ENCODE results near the gene KCNN4. TPM values are rescaled to one million over a fixed set of nuclear protein-coding genes. Genes with fewer than 3 reads are reported as not detected.

KCNN4 gene
- total and polyA plus RNA-seq, 2 of the 13 experiments (the other 11 are each of a cell fraction or from before 2014, with no cell fraction given) = 0.13 to 0.25 TPM

- no peak for DNase-seq (ENCODE audit: low spot score)
- Histone ChIP-seq H3K27ac (ENCODE audit: extremely low read length, insufficient read depth, low read length) (no peak overlapping the region), H3K4me1 (ENCODE audit: insufficient read depth, low read length) (peaks cover 45% of the 10 kb centered on the region), H4K20me1 (ENCODE audit: insufficient read depth, low read length) (no peaks in the 10 kb centered on the region), H3K4me3 (replicated peaks in 1 of 3; ENCODE audit: insufficient read depth in 1 of 3, low read depth in 2 of 3, low read length in 3 of 3) (no peak overlapping the region), H3K9me3 (ENCODE audit: low read length) (no peaks in the 10 kb centered on the region), H3K4me2 (ENCODE audit: low read depth, low read length) (no peak overlapping the region), H2AFZ (ENCODE audit: low read length) (no peak overlapping the region), H3K79me2 (ENCODE audit: insufficient read depth, low read length) (no peaks in the 10 kb centered on the region), H3K36me3 (replicated peaks in 1 of 2; ENCODE audit: control insufficient read depth in 1 of 2, insufficient read depth in 2 of 2, low read length in 2 of 2) (no peaks in the 10 kb centered on the region), H3K27me3 (ENCODE audit: control insufficient read depth in 1 of 2, insufficient read depth in 2 of 2, low read length in 2 of 2) (peaks cover 1 to 8% of the 10 kb centered on the region in 2 experiments; a peak in 3 of 5 replicates), H3K9ac (ENCODE audit: insufficient read depth, low read depth, low read length) (no peak overlapping the region)
- POLR2A ChIA-PET = no interaction called here
- FAIRE-seq = no peak
- BruUV-seq (replicated peaks) = no TSS peak
- CTCF ChIA-PET (ENCODE audit: low intra/inter-chr PET ratio, low total read pairs) = no interaction called here
- TF ChIP-seq SMARCC2 (IDR thresholded peaks at IDR 0.05) (no peak), ZNF496 (CRISPR knock-in tag; IDR thresholded peaks at IDR 0.05; ENCODE audit: insufficient replicate concordance) (no peak), ZNF292 (CRISPR knock-in tag; IDR thresholded peaks at IDR 0.05; ENCODE audit: borderline replicate concordance, low read depth) (no peak), ZNF282 (IDR thresholded peaks at IDR 0.05; ENCODE audit: partially characterized antibody) (no peak), ZFX (CRISPR knock-in tag; IDR thresholded peaks at IDR 0.05; ENCODE audit: low read depth) (no peak)
- in situ Hi-C loops (cut with HindIII; ENCODE audit: extremely low pct_ligation_motif_present, low pct_unique_long_range_greater_than_20kb) (no loop called here), intact Hi-C loops (cut with micrococcal nuclease; ENCODE audit: unreplicated experiment) (no loop called here)
- WGBS (ENCODE audit: low lambda C conversion rate) = 94% methylated on average over 1 of the region's 1 CpG
- ATAC-seq = no peak
Observed at GRCh38 chr19:43778651-43779050, 2.1 kb downstream of the KCNN4 start.

- no peak for ATAC-seq
- no peak overlapping the region for H3K4me2 ChIP-seq (ENCODE audit: low read depth, low read length)
- ChIA-PET CTCF (ENCODE audit: low intra/inter-chr PET ratio, low total read pairs) (no interaction called here), POLR2A (interaction anchor here (0.6 kb wide), 1 partner anchor 12 kb away, joined by 4 read pairs; no protein-coding TSS in a partner anchor)
- no peak overlapping the region for H2AFZ ChIP-seq (ENCODE audit: low read length)
- BruUV-seq (replicated peaks) = no TSS peak
- FAIRE-seq = no peak
- DNase-seq (ENCODE audit: low spot score) = no peak
- no peak overlapping the region for H3K4me3 ChIP-seq (replicated peaks in 1 of 3; ENCODE audit: insufficient read depth in 1 of 3, low read depth in 2 of 3, low read length in 3 of 3)
- no peaks in the 10 kb centered on the region for H3K79me2 ChIP-seq (ENCODE audit: insufficient read depth, low read length)
- H3K9ac ChIP-seq (ENCODE audit: insufficient read depth, low read depth, low read length) = no peak overlapping the region
- no peaks in the 10 kb centered on the region for H3K36me3 ChIP-seq (replicated peaks in 1 of 2; ENCODE audit: control insufficient read depth in 1 of 2, insufficient read depth in 2 of 2, low read length in 2 of 2)
- WGBS (ENCODE audit: low lambda C conversion rate) = 7% methylated on average over 4 of the region's 4 CpGs
- peaks cover 42% of the 10 kb centered on the region for H3K4me1 ChIP-seq (ENCODE audit: insufficient read depth, low read length)
- intact Hi-C loops (cut with micrococcal nuclease; ENCODE audit: unreplicated experiment) = no loop called here
- peaks cover 1 to 17% of the 10 kb centered on the region in 2 experiments; a peak in 3 of 5 replicates for H3K27me3 ChIP-seq (ENCODE audit: control insufficient read depth in 1 of 2, insufficient read depth in 2 of 2, low read length in 2 of 2)
- TF ChIP-seq KLF13 (CRISPR knock-in tag; IDR thresholded peaks at IDR 0.05) (no peak), STAG1 (CRISPR knock-in tag; IDR thresholded peaks at IDR 0.05) (no peak), ZNF496 (CRISPR knock-in tag; IDR thresholded peaks at IDR 0.05; ENCODE audit: insufficient replicate concordance) (no peak), KDM3A (CRISPR knock-in tag; IDR thresholded peaks at IDR 0.05; ENCODE audit: low read depth) (no peak), ZFP82 (CRISPR knock-in tag; IDR thresholded peaks at IDR 0.05; ENCODE audit: borderline replicate concordance) (no peak)
- H3K27ac ChIP-seq (ENCODE audit: extremely low read length, insufficient read depth, low read length) = no peak overlapping the region
- H3K9me3 ChIP-seq (ENCODE audit: low read length) = no peaks in the 10 kb centered on the region
- in situ Hi-C loops (cut with HindIII; ENCODE audit: extremely low pct_ligation_motif_present, low pct_unique_long_range_greater_than_20kb) = no loop called here
- H4K20me1 ChIP-seq (ENCODE audit: insufficient read depth, low read length) = no peaks in the 10 kb centered on the region
Observed at GRCh38 chr19:43777163-43777695, 3.5 kb downstream of the KCNN4 start.
